ENCODE measurements around the gene GRWD1.
A peak's percentile ranks its signal among the peaks of the same experiment; 100 is the strongest.

GRWD1 gene

DNA sequence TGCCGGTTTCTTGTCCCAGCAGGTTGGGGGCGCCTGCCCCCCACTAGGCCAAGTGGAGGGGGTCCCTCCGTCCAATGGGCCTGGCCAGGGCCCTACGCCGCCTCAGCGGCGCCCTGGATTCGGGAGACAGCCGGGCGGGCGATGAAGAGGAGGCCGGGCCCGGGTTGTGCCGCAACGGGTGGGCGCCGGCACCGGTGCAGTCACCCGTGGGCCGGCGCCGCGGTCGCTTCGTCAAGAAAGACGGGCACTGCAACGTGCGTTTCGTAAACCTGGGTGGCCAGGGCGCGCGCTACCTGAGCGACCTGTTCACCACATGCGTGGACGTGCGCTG, 15.8 kb downstream of the GRWD1 start:
- DNase-seq, result no peak

DNA sequence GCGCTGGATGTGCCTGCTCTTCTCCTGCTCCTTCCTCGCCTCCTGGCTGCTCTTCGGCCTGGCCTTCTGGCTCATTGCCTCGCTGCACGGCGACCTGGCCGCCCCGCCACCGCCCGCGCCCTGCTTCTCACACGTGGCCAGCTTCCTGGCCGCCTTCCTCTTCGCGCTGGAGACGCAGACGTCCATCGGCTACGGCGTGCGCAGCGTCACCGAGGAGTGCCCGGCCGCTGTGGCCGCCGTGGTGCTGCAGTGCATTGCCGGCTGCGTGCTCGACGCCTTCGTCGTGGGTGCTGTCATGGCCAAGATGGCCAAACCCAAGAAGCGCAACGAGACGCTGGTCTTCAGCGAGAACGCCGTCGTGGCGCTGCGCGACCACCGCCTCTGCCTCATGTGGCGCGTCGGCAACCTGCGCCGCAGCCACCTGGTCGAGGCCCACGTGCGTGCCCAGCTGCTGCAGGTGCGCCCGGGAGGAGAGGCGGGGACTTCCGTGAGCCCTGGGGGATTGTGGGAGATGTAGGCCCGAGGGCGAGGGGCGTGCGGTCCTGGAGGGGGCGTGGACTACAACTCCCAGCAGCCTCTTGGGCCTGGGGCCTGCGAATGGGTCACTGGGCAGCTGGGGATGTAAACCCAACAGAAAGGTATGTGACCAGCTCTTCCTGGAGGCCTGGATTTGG, 16.3 kb downstream of the GRWD1 start:
- DNase-seq, result peak; percentile 43 to 55

DNA sequence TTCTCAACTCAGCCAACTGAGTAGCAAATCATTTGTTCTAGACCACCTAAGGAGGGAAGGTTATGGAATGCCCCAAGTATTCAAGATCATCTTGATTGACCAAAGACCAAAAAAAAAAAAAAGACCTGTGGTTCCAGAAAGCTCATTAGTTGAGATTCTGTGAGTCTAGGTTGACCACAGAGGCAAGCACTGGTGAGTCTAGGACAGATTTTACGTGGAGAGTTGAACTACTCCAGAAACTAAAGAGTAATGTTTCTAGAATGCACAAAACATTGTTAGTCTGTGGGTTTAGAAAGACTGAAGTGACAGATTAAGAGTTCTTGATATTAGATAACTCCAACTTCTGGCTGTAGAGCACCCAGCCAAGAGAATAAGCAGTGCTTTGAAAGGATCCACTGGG, 19.4 kb downstream of the GRWD1 start:
- no peak for DNase-seq

DNA sequence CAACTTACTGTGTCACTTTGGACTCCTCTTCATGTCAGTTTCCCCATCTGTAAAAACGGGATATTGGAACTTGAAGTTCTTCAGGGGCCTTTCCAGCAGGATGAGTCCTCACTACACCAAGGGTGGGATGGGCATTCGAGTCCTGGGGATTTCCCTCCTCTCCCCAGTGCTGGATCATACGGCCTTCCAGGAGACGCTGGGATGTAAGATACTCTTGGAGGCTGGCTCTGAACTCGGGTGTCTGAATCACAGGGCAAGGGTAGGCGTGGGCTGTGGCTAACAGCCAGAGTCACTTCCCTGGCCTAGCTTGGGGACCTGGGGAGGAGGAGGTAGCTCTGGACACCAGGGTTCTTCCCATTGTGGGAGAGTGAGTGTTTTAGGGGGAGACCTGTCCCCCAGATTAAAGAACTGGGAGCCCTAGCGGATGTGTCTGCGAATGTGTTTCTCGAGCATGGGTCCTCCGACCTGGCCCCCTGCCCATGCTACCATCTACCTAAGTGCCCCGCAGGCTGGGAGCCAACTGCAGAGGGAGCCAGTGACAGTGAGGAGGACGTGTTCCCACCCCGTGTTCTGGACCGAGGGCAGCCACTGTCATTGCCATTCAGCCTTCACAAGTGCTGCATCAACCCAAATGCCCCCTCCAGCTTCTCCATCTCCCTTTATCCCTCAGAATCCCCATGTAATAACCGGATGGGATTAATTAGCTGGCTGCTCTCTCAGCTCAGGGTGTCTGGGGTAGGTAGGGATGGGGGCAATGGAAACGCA, 21.0 kb downstream of the GRWD1 start:
- no peak for DNase-seq

DNA sequence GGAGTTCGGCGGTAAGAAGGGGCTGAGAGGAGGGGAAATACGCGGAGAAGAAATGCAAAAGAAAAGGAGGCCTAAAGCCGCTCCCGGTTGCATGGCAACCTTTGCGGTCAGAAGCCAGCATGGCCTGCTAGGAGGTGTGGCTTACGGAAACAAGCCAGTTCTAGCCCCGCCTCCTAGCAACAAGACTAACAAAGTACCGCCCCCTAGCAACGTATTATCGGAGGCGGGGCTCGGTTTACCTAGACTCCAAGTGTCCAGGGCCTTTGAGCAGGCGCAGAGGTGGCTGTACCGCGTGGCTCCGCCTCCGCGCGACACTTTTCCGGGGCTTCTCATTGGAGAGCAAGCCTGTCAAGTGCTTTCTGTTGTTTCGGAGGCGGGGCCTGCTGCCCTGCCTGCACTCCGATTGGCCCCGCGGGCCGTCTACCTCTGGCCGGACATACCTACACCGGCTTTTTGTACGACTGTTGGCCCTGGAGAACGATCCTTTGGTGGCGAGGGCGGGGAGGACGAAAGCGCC, 23.0 kb downstream of the GRWD1 start:
- DNase-seq, result peak; percentile 99 to 100

DNA sequence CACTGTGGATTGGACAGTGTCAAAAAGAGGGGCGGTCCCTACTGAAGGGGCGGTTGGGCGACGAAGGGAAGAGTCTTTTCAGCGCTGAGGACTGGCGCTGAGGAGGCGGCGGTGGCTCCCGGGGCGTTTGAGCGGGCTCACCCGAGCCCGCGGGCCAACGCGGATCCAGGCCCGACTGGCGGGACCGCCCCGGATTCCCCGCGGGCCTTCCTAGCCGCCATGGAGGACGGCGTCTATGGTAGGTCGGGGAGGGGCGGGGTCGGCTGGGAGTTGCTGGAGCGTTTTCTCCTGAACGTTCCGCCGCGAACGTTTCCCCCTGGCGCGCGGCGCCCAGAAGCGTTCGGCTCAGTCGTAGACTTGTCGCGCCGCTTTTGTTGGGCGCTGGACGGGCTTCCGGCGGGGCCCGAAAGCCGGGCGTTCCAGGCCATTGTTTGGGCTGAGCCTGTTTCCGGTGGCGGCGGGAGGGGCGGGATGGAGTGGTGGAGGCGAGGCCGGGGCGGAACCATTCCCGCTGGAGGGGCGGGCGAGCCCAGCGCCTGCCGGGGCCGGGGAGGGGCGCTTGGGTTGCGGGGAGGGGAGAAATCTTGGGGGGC, 23.6 kb downstream of the GRWD1 start, which contains the start of gene CYTH2:
CYTH2 (plus strand) TSS at position 81 of the 593 bp plus-strand sequence; CDS start at position 220, 139 bp downstream.
- DNase-seq, result peak; percentile 84 to 86

DNA sequence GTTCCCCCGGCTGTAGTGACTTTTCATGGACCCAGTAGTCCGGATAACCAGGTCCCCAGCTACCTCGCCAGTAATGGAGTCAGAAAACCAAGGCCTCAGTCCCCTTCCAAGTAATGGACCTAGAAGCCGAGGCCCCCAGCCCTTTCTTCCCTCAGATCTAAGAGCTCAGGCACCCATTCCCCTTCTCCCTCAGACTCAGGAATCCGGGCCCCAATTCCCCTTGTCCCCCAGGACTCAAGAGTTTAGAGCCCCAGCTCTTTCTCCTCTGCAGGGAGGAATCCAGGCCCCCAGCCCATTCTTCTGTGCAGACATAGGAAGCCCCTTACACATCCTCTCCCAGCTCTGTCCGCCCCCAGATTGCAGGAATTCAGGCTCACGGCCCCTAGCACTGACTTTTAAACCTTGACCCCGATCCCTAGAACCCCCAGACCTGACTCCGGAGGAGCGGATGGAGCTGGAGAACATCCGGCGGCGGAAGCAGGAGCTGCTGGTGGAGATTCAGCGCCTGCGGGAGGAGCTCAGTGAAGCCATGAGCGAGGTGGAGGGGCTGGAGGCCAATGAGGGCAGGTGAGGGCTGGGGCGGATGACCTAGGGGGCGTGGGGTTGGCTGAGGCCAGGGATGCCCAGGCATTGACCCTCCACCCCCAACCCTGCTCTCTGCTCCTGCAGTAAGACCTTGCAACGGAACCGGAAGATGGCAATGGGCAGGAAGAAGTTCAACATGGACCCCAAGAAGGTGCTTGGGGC, 24.3 kb downstream of the GRWD1 start:
- DNase-seq, result no peak

DNA sequence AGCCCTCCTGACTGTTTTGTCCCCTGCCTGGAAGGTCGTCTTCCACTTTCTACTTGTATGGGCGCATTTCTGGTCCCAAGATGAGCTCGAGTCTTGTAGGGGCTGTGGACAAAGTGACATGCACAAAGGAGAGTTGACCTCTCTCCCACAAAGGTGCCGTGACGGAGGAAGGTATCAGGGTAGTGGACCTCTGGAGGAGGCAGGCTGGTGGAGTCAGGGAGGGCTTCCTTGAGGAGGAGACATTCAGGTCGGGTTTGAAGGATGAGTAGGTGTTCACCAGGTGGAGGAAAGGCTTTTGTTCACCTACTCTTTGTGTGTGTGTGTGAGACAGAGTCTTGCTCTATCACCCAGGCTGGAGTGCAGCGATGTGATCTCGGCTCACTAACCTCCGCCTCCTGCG, 25.1 kb downstream of the GRWD1 start:
- no peak for DNase-seq

DNA sequence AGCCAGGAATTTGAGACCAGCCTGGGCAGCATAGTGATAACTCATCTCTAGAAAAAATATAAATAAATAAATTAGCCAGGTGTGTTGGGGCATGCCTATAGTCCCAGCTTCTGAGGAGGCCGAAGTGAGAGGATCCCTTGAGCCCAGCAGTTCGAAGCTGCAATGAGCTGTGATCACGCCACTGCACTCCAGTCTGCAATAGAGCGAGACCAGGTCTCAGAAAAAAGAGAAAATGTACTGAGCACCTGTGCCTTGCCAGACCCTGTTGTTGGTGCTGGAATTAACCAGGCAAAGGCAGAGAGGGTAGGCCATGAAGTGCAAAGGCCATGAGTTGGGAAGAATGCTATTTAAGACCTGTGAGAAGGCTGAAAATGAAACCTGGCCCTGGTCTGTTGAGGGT, 26.1 kb downstream of the GRWD1 start:
- DNase-seq, result no peak

DNA sequence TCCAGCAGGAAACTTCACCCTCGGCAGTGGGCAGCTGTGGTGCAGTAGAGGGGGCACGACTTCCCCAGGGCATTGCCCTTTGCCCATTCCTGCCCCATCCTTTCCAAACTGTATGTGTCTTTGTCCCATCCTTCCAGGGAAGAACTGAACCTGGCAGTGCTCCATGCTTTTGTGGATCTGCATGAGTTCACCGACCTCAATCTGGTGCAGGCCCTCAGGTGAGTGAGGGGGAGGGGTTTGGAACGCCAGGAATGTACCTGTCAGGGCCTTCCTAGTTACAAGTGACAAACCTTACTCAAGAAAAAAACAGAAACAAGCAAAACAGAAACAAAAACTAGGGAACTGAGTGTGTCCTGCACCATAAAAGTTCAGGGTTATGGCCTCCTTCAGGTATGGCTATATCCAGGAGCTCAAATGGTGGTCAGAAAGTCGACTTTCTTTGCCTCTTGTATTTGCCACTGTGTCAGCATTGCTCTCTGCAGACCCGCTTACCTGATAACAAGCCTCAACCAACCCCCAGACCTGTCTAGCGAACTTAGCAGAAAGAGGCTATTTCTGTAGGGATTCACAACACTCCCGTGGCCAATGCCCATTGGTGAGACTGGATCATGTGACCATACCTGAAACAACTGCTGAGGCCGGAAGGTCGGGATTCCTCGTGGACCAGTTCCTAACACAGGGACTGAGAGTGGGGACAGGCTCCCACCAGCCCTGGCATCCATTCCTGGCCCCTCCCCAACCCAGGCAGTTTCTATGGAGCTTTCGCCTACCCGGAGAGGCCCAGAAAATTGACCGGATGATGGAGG, 27.6 kb downstream of the GRWD1 start:
- DNase-seq, result no peak

DNA sequence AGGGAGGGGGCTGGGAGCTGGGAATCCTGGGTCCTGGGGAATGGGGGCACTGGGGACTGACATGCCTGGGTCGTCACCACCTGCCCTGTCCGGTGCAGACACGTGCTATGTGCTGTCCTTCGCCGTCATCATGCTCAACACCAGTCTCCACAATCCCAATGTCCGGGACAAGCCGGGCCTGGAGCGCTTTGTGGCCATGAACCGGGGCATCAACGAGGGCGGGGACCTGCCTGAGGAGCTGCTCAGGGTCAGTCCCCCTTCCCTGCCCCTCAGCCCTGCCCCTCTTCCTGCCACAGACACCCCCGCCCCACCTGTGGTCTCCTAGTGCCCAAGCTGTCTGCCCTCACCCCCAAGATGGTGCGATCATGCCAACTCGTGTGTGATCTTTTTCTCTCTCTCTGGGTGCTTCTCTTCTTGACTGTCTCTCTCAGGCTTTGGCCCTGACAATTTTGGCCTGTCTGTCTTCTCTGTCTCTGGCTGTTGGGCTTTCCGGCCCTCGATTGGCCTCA, 28.4 kb downstream of the GRWD1 start:
- no peak for DNase-seq

DNA sequence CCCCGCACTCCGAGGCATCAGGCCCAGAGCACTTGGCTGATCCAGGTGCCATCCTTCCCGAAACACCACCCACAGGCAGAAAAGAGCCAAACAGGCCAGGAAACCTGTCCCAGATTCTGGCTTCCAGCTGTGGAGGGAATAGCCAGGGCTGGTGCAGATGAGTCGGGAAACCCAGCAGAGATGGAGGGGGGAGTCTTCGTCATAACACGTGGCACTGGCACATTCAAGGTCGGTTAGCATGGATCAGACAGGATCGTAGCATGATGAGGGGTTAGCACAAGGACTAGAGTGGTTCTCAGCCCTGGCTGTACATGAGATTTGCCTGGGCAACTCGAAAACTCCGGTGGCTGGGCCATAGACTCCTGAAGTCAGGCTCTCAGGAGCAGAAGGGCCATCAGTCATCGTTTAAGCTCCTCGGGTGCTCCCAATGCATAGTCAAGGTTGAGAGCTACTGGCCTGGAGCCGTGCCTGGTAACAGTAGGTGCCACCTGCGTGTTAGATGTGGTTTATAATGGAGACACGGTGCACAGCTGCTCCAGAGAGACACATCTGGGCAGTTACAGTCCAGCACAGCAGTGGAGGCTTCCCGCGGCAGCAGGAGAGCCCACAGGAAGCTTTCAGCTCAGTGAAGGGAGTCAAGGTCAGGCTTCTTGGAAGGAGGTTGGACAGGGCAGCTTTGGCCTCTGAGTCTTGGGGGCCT, 29.7 kb downstream of the GRWD1 start:
- DNase-seq, result no peak

DNA sequence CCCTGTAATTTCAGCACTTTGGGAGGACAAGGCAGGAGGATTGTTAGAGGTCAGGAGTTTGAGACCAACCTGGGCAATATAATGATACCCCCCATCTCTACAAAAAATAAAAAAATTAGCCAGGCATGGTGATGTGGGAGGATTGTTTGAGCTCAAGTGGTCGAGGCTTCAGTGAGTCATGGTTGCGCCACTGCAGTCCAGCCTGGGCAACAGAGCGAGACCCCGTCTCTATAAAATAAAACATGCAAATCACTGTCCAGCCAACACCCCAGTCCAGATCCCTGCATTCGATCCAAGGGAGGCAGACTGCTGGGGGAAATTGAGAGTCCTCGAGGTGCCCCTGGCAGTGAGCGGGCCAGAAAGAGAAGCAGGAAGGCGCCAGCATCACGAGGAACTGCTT, 30.4 kb downstream of the GRWD1 start:
- DNase-seq, result no peak

DNA sequence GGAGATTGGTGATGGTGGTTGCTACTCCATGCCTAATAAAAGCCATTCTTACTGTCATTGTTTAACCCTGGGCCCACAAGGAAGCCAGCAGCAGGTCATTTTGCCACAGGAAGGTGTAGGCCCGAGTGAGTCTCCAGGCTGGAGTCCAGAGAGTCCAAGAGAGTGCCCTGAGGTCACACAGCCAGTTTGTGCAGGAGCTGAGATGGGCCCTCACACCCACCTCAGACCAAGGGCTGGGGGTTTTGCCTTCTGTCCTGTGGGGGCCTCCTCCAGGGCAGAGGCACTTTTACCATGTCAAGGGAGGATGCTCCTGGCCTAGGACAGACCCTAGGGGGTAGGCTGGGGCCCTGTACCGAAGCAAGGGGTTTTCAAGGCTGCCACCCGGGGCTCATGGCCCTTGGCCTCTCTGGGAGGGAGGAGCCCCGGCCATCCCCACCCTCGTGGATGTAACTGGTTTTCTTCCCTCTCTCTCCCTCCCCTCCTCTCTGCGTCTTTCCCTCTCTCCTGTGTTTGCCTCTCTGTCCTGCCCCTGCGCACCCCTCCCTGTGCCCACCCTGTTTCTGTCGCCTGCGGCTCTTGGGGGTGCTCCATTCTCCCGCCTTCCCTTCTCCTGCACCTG, 31.4 kb downstream of the GRWD1 start:
- DNase-seq, result no peak

DNA sequence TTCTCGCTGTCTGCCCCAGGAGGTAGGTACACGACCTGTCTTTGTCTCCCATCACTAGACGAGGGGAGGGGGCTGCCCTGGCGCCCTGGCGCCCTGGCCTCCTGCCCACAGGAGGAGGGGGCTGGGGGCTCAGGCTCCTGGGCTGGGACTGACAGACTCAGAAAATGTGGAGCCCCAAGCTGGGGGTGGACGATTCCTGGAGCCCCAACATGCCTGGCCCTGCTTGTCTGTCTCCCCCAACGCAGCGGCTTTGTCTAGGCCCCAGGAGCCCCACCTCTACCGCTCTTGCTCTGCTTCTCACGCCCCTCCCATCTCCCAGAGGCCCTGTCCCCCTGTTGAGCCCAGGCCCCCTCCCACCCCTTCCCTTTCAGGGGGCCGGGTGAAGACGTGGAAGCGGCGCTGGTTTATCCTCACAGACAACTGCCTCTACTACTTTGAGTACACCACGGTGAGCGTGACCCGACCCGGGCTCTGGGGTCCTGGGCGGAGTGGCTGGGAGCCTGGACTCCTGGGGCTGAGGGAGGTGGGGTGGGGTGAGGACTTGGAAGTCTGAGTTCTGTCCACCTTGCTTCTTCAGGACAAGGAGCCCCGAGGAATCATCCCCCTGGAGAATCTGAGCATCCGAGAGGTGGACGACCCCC, 32.0 kb downstream of the GRWD1 start:
- DNase-seq, result no peak

DNA sequence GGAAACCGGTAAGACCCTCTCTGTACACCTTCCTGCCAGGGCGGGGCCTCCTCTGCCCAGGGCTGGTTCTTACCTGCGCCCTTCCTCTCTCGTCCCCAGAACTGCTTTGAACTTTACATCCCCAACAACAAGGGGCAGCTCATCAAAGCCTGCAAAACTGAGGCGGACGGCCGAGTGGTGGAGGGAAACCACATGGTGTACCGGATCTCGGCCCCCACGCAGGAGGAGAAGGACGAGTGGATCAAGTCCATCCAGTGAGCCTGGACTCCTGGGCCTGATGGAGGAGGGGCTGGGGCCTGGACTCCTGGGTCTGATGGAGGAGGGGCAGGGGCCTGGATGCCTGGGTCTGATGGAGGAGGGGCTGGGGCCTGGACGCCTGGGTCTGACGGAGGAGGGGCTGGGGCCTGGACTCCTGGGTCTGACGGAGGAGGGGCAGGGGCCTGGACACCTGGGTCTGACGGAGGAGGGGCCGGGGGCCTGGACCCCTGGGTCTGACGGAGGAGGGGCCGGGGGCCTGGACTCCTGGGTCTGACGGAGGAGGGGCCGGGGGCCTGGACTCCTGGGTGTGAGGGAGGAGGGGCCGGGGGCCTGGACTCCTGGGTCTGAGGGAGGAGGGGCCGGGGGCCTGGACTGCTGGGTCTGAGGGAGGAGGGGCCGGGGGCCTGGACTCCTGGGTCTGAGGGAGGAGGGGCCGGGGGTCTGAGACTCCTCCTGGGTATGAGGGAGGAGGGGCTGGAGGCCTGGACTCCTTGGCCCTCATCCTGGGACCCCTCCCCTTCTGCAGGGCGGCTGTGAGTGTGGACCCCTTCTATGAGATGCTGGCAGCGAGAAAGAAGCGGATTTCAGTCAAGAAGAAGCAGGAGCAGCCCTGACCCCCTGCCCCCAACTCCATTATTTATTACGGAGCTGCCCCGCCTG, 32.8 kb downstream of the GRWD1 start:
- no peak for DNase-seq

DNA sequence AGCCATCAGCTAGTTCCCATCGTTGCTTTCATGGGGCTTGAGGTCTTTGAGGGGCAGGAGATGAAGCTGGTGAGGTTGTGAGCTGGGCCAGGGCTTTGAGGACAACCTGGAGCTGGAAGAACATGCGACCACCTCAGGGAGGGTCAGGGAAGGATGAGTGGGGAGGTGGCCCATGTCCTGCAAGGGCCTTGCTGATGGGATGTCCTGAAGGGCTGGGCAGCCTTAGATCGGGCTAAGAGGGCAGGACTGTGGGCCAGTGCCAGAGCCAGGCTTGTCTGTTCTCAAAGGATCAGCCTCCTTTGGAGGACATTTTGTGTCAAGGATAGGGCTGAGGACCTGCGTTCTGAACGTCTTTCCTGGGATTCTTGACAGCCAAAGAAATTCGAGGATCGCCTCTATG, 33.9 kb downstream of the GRWD1 start:
- no peak for DNase-seq

DNA sequence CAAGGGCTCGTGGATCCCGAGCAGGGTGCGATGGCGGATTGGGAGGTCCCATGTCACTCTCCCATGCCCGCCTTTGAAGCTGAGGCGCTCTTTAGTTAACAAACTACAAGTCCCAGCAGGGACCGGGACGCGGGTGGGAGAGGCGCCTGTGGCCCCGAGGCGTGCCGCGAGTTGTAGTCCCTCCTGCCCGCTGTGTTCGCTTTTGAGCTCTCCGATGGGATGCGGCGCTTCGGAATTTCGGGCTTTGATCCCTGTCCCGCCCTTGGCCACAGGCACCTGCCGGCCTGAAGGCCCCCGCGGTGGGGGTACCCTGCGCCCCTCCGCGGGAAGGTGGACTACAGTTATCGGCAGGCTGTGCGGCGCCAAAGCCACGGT, 34.4 kb downstream of the GRWD1 start:
- DNase-seq, result peak; percentile 39 to 49

Data from activated T-cell treated with anti-CD3 and anti-CD28 coated beads, Interleukin-2, amount 50 U/mL, for 48 hours (primary cell).